ENCODE measurements around the gene C1QTNF1. TPM values are rescaled to one million over a fixed set of nuclear protein-coding genes. Genes with fewer than 3 reads are reported as not detected.
A peak's percentile ranks its signal among the peaks of the same experiment; 100 is the strongest.
"Not testable (repeated sequence)": the region's sequence is repeated elsewhere in the genome, so short reads cannot be mapped to it uniquely, and the experiment has no call there.

Gene C1QTNF1
- total RNA-seq, 4 donors from 2014 or later: 15.7 to 38.1 (median 23.5) TPM

GRCh38 chr17:79026376-79027273 is 2.7 kb downstream of the C1QTNF1 start:
- Histone ChIP-seq H3K27me3 (peaks cover 23% of the 10 kb centered on the region), H3K4me1 (peaks cover 89% of the 10 kb centered on the region), H3K4me3 (peak overlapping the region; percentile 78), H3K27ac (peak overlapping the region; percentile 84), H3K36me3 (no peaks in the 10 kb centered on the region), H3K9me3 (no peaks in the 10 kb centered on the region)
- DNase-seq (ENCODE audit: low spot score in 2 of 2): peak; percentile 78 to 82
- TF ChIP-seq POLR2AphosphoS5 (IDR thresholded peaks at IDR 0.05) (peak in 2 of 3 donors; percentile 79 to 84), EP300 (IDR thresholded peaks at IDR 0.05) (no peak)
- 32% methylated on average over 16 of the region's 16 CpGs for WGBS

DNA sequence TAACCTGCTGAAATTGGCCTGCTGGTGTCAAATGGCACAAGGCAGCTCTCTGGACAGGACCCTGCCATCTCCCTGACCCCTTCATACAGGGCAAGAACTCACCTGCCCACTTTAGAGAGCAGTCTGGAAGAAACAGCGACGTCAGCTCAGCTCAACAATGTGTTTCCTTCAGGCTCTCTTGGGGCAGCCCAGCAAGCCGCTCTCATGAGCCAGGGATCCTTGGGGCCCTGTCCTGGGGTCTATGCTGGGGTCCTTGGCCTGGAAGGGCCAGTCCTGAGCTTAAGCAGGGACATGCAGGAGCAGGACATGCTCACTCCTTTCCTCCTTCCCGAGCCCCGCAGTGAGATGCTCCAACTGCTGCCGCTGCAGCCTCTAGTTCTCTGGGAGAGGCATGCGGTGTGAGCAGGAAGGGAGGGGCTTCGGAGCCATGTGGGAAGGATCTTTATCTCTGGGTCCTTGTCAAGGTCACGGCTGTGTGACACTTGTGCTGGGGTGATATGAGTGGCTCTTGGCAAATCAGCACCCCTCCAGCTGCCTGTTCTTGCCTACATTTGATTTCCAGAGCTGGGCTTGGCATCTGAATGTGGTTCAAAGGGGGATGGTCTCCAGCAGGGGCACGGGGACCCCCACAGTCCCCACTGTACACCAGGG is 3.4 kb downstream of the C1QTNF1 start:
- no peak for TF ChIP-seq POLR2AphosphoS5 (IDR thresholded peaks at IDR 0.05)
- no peak for TF ChIP-seq CTCF (IDR thresholded peaks at IDR 0.05)
- no peak for TF ChIP-seq EP300 (IDR thresholded peaks at IDR 0.05)
- TF ChIP-seq POLR2A (IDR thresholded peaks at IDR 0.05): no peak
- 28% methylated on average over 2 of the region's 10 CpGs for WGBS
- Histone ChIP-seq H3K36me3 (no peaks in the 10 kb centered on the region), H3K9me3 (no peaks in the 10 kb centered on the region), H3K27me3 (peaks cover 23% of the 10 kb centered on the region), H3K4me3 (peak overlapping the region; percentile 78), H3K27ac (peak overlapping the region; percentile 84), H3K4me1 (peaks cover 91% of the 10 kb centered on the region)
- DNase-seq (ENCODE audit: low spot score in 2 of 2): peak; percentile 66 to 74

DNA sequence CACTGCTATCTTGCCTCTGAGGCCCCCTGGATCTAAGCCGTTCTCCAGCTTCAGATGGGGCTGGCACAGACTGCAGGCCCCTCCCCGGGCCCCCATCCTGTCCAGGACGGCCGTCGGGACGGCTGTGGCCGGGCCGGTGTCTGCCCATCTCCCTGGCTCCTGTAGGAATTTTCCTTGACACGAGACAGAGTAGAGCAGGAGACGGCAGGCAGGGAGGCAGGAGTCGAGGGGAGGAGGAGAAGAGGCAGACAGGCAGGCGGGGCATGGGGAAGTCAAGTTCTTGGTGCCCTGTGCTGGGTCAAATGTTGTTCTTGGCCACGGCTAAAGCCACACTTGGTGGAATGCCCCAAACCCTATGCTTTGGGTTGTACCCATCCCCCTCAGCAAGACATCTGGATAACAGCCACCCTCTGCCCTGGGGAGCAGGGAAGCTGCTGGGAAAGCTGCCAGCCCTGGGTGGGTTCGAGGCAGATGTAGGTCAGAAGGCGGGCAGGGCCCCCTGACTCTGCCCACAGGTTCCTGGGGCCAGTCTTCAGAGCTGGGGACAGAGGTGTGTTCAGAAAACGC is 4.0 kb downstream of the C1QTNF1 start:
- Histone ChIP-seq H3K9me3 (no peaks in the 10 kb centered on the region), H3K4me3 (peak overlapping the region; percentile 78), H3K36me3 (no peaks in the 10 kb centered on the region), H3K27ac (peak overlapping the region; percentile 84), H3K27me3 (peaks cover 23% of the 10 kb centered on the region), H3K4me1 (peaks cover 91% of the 10 kb centered on the region)
- peak; percentile 60 to 71 for DNase-seq (ENCODE audit: low spot score in 2 of 2)
- no peak for TF ChIP-seq CTCF (IDR thresholded peaks at IDR 0.05)
- no peak for TF ChIP-seq POLR2AphosphoS5 (IDR thresholded peaks at IDR 0.05)
- no peak for TF ChIP-seq EP300 (IDR thresholded peaks at IDR 0.05)
- no peak for TF ChIP-seq POLR2A (IDR thresholded peaks at IDR 0.05)
- 13% methylated on average over 6 of the region's 16 CpGs for WGBS

- H3K27ac ChIP-seq: peak overlapping the region; percentile 33
- H3K4me3 ChIP-seq: no peak overlapping the region
- WGBS: 70% methylated on average over 12 of the region's 17 CpGs
- H3K36me3 ChIP-seq: no peaks in the 10 kb centered on the region
- peaks cover 91% of the 10 kb centered on the region for H3K4me1 ChIP-seq
- no peak for TF ChIP-seq EP300 (IDR thresholded peaks at IDR 0.05)
- TF ChIP-seq POLR2AphosphoS5 (IDR thresholded peaks at IDR 0.05): no peak
- TF ChIP-seq POLR2A (IDR thresholded peaks at IDR 0.05): no peak
- no peak for TF ChIP-seq CTCF (IDR thresholded peaks at IDR 0.05)
- peak in 1 of 2 donors; percentile 49 for DNase-seq (ENCODE audit: low spot score in 2 of 2)
- no peaks in the 10 kb centered on the region for H3K9me3 ChIP-seq
- peaks cover 21% of the 10 kb centered on the region for H3K27me3 ChIP-seq
Observed at GRCh38 chr17:79028496-79029326, 4.7 kb downstream of the C1QTNF1 start.

DNA sequence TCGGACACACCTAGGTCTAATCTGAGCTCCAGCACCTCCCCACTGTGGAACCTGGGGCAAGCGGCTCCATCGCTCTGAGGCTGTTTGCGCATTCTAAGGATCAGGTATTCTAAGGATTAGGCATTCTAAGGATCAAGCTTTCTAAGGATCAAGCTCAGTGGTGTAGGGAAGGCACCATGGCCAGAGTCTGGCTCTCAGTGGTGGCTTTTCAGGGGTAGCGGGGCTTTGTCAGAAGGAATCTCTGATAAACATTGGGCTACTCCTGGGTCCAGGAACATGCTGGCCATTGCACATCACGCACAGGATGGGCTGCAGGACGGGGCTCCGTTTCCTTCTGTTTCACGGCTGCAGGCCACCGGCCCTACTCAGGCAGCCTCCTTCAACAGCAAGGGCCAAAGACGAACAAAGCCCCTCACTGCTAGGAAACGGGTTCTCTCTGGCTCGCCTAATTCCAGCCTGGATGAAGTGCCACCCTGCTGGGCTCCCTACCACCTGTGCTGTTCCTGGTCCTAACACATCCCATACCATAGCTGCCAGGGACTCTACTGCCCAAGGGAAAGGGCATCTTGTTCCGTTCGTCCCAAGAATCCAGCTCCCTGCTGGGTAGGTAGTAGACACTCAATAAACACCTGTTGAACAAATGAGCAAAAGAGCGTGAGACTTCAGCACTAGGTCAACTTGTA is 5.5 kb downstream of the C1QTNF1 start:
- Histone ChIP-seq H3K4me3 (no peak overlapping the region), H3K9me3 (no peaks in the 10 kb centered on the region), H3K27me3 (peaks cover 14% of the 10 kb centered on the region), H3K36me3 (no peaks in the 10 kb centered on the region), H3K27ac (peak overlapping the region; percentile 6), H3K4me1 (peaks cover 91% of the 10 kb centered on the region)
- DNase-seq (ENCODE audit: low spot score in 2 of 2): peak in 1 of 2 donors; percentile 60
- WGBS: 75% methylated on average over 15 of the region's 16 CpGs
- no peak for TF ChIP-seq POLR2A (IDR thresholded peaks at IDR 0.05)
- no peak for TF ChIP-seq CTCF (IDR thresholded peaks at IDR 0.05)
- TF ChIP-seq POLR2AphosphoS5 (IDR thresholded peaks at IDR 0.05): no peak
- TF ChIP-seq EP300 (IDR thresholded peaks at IDR 0.05): no peak

- H3K4me3 ChIP-seq; H3K27ac ChIP-seq; H3K9me3 ChIP-seq; DNase-seq (ENCODE audit: low spot score in 2 of 2); H3K36me3 ChIP-seq; H3K27me3 ChIP-seq: not testable (repeated sequence)
- 92% methylated on average over 12 of the region's 12 CpGs for WGBS
- peaks cover 86% of the 10 kb centered on the region for H3K4me1 ChIP-seq
Observed at GRCh38 chr17:79030636-79031035, 6.7 kb downstream of the C1QTNF1 start.

Measured in suprapubic skin (tissue), 4 donors.